Left lung (tissue), 10 donors: ENCODE results near the gene ZNF423. TPM values are rescaled to one million over a fixed set of nuclear protein-coding genes. Genes with fewer than 3 reads are reported as not detected.

ENCODE experiments used
- ATAC-seq: fragments of 200-7000 bp; cut with Tn5 transposase; one replicate; pipeline ENCODE4 v1.9.1; 2020; ENCODE audit warnings: moderate library complexity
- DNase-seq, 4 donors: peaks; one replicate each; pipeline ENCODE4 v3.0.0-alpha.2; 2013 to 2020
- H3K27ac ChIP-seq, 2 donors: fragments of 200-600 bp; sonication (generic) in 1 of 2; one replicate each; pipeline versions ENCODE4 v1.5.0 to v1.8.0; 2020 to 2021
- H3K27me3 ChIP-seq, 2 donors: fragments of 200-600 bp; sonication (generic) in 1 of 2; one replicate each; pipeline versions ENCODE4 v1.5.0 to v1.8.0; 2020 to 2021
- H3K36me3 ChIP-seq, 2 donors: fragments of 200-600 bp; sonication (generic) in 1 of 2; one replicate each; pipeline versions ENCODE4 v1.5.0 to v1.8.0; 2020 to 2021
- H3K4me1 ChIP-seq, 2 donors: fragments of 200-600 bp; one replicate each; pipeline ENCODE4 v1.8.0; 2021
- H3K4me3 ChIP-seq, 2 donors: fragments of 200-600 bp; sonication (generic) in 1 of 2; one replicate each; pipeline versions ENCODE4 v1.5.0 to v1.8.0; 2020 to 2021; ENCODE audit warnings: mild to moderate bottlenecking in 1 of 2
- H3K9me3 ChIP-seq, 2 donors: fragments of 200-600 bp; sonication (generic) in 1 of 2; one replicate each; pipeline versions ENCODE4 v1.5.0 to v1.8.0; 2020 to 2021
- CTCF ChIP-seq, 2 donors: fragments of 200-600 bp; sonication (generic) in 1 of 2; IDR thresholded peaks; one replicate each; pipeline versions ENCODE4 v1.5.0 to v1.8.0; 2021; ENCODE audit warnings: antibody characterized with exemption in 2 of 2
- intact Hi-C, 2 donors: fragments of 100-400 bp; cut with DNase I; formaldehyde crosslinking; loops; one replicate each; pipeline versions ENCODE4 v1.11.2 to v1.14.2; 2022
- polyA plus RNA-seq, 6 donors: library from polyadenylated mRNA; unstranded; fragments of 120-200 nt; gene quantifications; one replicate each; pipeline ENCODE4 v1.2.1, GENCODE V29; 2013; ENCODE audit not compliant: insufficient read length in 6 of 6
- total RNA-seq, 2 donors: library from RNA; stranded (reverse); fragmentation: NEBNext Ultra II Directional; extraction: Animal tissue kit (Norgen Biotek cat#: 25700); gene quantifications; one replicate each; pipeline ENCODE4 v1.2.1, GENCODE V29; 2021
- donor health status: DM: no; HTN: yes; CAD: no.
- donor health status: DM: no; HTN: no; CAD: no.

The ZNF423 gene
- total and polyA plus RNA-seq, 8 donors: 7.8 to 30.5 (median 26.6) TPM

GRCh38 chr16:49860593-49860992 is 4.7 kb upstream of the ZNF423 start:
- Histone ChIP-seq H3K4me3 (no peak overlapping the region), H3K36me3 (no peaks in the 10 kb centered on the region), H3K9me3 (no peaks in the 10 kb centered on the region), H3K27ac (no peak overlapping the region), H3K27me3 (peaks cover 12 to 67% of the 10 kb centered on the region in 2 donors), H3K4me1 (peaks cover 4 to 22% of the 10 kb centered on the region in 2 donors)
- intact Hi-C loops: no loop called here
- TF ChIP-seq CTCF (IDR thresholded peaks at IDR 0.05): no peak
- no peak for ATAC-seq
- DNase-seq: no peak

- H3K36me3 ChIP-seq: no peaks in the 10 kb centered on the region
- peak in 2 of 4 donors; percentile 76 to 87 for DNase-seq
- H3K4me1 ChIP-seq: peaks cover 4 to 28% of the 10 kb centered on the region in 2 donors
- peak; percentile 3 for ATAC-seq
- peak overlapping the region; percentile 25 to 66 for H3K4me3 ChIP-seq
- no peak for TF ChIP-seq CTCF (IDR thresholded peaks at IDR 0.05)
- H3K27ac ChIP-seq: peak overlapping the region; percentile 77 to 81
- H3K27me3 ChIP-seq: peaks cover 12 to 81% of the 10 kb centered on the region in 2 donors
- intact Hi-C loops: no loop called here
- no peaks in the 10 kb centered on the region for H3K9me3 ChIP-seq
These were observed 3.4 kb upstream of the ZNF423 start for GRCh38 chr16:49859125-49859811.

GRCh38 chr16:49858200-49859124 is 2.5 kb upstream of the ZNF423 start:
- Histone ChIP-seq H3K27me3 (peaks cover 12 to 89% of the 10 kb centered on the region in 2 donors), H3K4me1 (peaks cover 4 to 28% of the 10 kb centered on the region in 2 donors), H3K36me3 (no peaks in the 10 kb centered on the region), H3K4me3 (peak overlapping the region; percentile 25 to 66), H3K9me3 (no peaks in the 10 kb centered on the region), H3K27ac (peak overlapping the region; percentile 77 to 81)
- intact Hi-C loops: no loop called here
- TF ChIP-seq CTCF (IDR thresholded peaks at IDR 0.05): no peak
- peak in 3 of 4 donors; percentile 68 to 83 (median 68) for DNase-seq
- peak; percentile 6 for ATAC-seq

GRCh38 chr16:49857423-49858181 is 1.7 kb upstream of the ZNF423 start:
- H3K27me3 ChIP-seq: peaks cover 12 to 96% of the 10 kb centered on the region in 2 donors
- DNase-seq: peak in 2 of 4 donors; percentile 70 to 88
- ATAC-seq: peak; percentile 20
- no peaks in the 10 kb centered on the region for H3K36me3 ChIP-seq
- peaks cover 4 to 28% of the 10 kb centered on the region in 2 donors for H3K4me1 ChIP-seq
- intact Hi-C loops: no loop called here
- peak overlapping the region; percentile 35 to 77 for H3K27ac ChIP-seq
- H3K4me3 ChIP-seq: peak overlapping the region; percentile 24 to 66
- TF ChIP-seq CTCF (IDR thresholded peaks at IDR 0.05): peak; percentile 69 to 90
- H3K9me3 ChIP-seq: no peaks in the 10 kb centered on the region
